ENCODE measurements around the gene MARCHF6.
A peak's percentile ranks its signal among the peaks of the same experiment; 100 is the strongest.
"Not testable (repeated sequence)": the region's sequence is repeated elsewhere in the genome, so short reads cannot be mapped to it uniquely, and the experiment has no call there.

MARCHF6 gene

GRCh38 chr5:10351199-10351905, 2.1 kb upstream of the MARCHF6 start:
- no peak for DNase-seq

- DNase-seq = no peak
These were observed 1.6 kb upstream of the MARCHF6 start for GRCh38 chr5:10351919-10352318.

DNA sequence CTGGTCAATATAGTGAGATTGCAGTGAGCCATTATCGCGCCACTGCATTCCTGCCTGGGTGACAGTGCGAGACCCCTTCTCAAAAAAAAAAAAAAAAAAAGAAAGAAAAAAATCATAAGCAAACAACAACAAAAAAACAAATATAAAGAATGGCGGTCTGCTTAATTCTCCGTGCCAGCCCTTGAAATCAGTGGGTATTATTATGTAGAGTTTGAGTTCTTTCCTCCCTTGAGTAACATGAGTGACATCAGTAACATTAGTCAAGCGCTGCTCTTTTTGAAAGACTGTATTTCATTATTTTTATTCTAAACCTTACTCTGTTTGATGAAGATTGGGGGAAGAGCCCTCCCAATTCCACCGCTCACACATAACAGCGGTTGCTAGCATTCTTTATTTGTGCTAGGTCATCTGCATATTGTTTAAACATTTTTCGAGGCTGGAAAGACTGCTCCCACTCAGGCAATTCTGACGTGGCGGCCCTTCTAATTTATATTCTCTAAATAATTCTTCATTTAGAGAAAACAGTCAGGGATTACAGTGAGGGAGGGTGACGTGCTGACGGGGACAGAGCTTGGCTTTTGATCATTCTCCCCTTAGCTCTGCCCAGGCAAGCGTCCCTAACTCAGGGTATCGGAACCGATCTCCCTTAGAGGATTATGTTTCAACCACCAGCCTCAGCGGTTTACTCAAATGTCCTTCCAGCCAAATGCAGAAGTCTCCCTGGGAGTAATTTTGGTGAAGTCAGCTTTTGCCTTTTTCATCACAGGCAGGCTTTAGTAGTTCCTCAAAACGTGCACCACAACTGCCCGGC, 860 bp upstream of the MARCHF6 start:
- no peak for DNase-seq

DNA sequence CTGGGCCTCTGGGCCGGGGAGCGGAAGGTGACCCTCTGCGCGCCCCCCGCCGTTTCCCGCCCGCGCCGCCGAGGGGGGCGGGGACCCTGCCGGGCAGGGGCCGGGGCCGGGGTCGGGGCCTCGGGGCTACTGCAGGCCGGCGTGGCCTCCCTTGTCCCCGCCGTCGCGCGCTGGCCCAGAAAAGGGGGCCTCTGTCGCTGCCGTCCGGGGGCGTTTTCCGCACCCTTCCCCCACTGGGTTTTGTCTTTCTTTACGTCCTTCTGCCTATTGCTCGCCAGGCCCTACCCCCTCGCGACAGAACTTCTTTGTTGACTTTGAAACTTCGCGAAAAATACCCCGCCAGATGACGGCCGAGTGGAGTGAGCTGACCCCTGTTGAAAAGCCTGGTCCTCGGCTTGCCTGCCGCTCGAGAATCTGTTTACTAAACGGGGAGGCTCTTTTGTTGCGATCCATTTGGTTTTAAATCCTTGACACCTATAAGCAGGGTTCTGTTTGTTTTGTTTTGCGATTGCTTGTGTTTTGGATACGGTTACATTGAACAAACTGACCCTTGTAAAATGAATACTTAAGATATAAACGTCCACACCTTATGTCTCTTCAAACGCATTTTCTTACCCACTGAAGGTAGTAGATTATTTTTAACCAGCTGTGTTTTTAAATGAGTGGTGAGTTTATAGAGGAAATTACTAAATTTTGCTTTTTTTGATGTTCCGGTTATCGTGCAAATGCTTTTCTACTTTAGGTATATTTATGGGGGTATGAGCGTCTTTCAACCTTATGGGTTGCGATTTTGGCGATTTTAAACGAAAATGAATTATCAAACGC, 765 bp downstream of the MARCHF6 start:
- peak; percentile 44 to 50 for DNase-seq

- peak in 1 of 2 donors; percentile 57 for DNase-seq
These were observed 1.8 kb downstream of the MARCHF6 start for GRCh38 chr5:10355071-10355889.

DNA sequence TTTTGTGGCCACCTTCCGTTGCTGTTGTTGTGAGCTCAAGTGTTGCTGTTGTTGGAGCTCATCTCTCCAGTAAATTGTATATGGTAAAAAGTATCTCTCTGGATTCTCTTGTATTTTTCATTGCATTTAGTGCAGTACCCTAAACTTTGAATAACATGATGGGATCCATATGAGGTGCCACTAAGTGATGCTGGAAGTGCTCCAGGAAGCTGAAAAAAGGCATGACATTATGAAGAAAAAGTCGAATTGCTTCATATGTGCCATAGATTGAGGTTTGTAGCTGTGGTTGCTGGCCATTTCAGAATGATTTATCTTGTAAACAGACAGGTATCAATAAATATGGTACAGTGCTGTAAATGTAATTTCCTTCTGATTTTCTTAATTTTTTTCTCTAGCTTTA, 5.5 kb downstream of the MARCHF6 start:
- no peak for DNase-seq

DNA sequence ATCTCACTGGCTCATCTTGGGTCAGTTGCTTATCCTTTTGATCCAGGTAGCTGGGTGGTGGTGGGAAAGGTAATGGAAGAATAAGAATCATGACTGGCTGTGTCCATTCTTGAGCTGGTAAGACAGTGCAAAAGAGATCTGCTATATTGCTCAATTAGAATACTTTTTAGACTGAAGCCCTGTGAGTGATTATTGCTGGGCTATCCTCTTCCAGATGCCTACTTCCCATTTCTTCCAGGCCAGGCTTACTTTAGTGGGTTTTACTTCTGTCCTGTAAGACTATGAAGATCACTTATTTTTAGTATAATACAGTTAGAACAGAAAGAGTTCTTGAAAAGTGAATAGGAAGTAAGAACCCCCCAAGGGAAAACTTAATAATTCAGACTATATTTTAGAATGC, 7.2 kb downstream of the MARCHF6 start:
- DNase-seq = no peak

GRCh38 chr5:10363519-10364185, 10.2 kb downstream of the MARCHF6 start:
- DNase-seq = no peak

DNA sequence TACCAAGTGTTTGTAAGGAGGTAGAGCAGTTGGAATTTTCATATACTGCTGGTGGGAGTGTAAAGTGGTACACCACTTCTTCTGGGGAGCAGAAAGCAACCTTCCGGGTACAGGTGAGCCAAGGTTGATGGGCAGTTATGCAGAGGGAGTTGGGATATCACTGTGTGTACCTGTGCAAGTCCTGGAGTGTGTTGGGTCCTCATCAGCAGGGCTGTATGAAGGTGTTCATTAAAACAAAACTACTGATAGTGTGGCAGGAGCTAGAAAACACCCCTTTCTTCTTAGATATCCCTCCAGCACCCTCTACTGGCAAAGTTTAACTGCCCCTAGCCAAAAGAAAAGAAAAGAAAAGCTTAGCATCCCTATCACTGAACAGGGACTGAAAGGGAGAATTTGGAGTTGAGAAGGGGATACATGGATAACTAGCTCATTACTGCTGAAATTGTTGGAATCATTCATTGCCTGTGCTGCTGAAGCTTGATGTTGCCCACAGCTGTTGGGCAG, 10.7 kb downstream of the MARCHF6 start:
- DNase-seq = peak in 1 of 2 donors; percentile 40

- no peak for DNase-seq
These were observed 12.3 kb downstream of the MARCHF6 start for GRCh38 chr5:10365782-10366181.

GRCh38 chr5:10366310-10367272, 13.1 kb downstream of the MARCHF6 start:
- no peak for DNase-seq

DNA sequence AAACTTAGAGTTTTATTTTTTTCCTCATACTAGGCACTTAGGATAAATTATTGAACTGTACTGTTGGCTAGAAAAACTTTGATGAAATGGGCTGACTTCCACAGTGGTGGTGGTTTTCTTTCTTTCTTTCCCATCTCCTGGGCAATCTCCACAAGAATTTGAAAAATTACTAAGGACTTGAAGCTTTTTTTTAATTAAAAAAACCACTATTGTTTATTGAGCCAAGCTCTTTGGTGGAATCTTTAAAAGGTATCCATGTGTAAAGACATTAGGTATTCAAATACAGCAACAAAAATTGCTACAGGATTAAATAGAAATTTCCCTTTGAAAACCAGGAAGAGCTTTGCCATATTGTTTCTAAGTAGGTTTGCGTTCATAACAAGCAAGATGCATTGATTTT, 14.1 kb downstream of the MARCHF6 start:
- DNase-seq = no peak

DNA sequence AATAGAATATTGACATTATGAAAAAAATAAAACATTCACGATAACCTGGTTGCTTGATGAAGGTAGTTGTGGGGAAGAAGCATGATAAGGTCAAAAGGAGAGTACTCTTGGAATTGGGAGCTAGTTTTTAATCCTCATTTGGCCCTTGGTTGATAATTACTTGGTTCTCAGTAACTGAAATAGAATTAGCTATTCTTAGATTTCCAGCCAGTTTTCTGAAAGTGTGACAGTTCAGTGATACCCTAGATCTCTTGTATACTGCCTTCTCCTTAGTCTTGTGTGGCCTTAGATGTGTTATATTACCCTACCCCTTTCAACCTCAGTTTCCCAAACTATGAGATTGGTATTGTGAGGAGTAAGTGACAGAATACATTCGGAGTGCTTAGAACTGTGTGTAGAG, 17.4 kb downstream of the MARCHF6 start:
- no peak for DNase-seq

GRCh38 chr5:10371369-10371768, 17.9 kb downstream of the MARCHF6 start:
- not testable (repeated sequence) for DNase-seq

DNA sequence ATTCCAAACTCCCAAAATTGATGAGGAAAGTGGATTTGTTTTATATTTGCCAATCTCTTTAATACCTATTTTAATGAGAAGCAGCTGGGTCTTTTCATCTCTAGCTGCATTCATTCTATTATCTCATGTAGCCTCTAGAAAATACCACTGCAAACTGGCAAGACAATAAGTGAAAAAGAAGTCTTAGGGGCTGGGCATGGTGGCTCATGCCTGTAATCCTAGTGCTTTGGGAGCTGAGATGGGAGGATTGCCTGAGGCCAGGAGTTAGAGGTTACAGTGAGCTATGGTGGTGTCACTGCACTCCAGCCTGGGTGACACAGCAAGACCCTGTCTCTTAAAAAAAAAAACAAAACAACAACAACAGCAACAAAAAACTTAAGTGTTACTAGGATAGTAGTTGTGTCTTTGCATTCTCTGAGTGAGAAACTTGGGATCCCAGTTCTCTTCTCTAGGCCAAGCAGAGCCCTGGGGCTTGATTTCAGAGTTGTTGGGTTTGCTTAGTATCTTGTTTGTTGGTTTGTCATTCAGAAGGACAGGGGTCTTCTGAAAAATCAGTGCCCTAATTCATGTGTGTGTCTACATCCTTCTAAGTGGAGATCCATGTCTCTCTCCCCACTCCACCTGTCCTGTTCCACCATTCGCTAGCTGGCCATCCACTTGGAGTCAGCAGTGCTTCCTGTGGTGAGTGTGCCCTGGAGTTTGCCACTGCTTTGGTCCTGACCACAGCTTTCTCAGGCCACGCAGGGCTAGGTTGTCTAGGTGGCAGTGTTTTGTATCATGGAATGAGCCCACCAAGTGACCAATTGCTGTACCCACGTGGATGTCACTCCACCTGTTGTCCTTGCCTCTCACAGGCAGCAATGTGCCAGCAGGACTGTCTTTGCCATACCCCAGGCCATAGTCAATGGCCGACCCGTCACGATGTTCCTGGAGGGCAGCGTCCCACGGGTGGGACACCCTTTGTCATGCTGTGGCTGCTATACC, 19.5 kb downstream of the MARCHF6 start:
- DNase-seq = no peak

DNA sequence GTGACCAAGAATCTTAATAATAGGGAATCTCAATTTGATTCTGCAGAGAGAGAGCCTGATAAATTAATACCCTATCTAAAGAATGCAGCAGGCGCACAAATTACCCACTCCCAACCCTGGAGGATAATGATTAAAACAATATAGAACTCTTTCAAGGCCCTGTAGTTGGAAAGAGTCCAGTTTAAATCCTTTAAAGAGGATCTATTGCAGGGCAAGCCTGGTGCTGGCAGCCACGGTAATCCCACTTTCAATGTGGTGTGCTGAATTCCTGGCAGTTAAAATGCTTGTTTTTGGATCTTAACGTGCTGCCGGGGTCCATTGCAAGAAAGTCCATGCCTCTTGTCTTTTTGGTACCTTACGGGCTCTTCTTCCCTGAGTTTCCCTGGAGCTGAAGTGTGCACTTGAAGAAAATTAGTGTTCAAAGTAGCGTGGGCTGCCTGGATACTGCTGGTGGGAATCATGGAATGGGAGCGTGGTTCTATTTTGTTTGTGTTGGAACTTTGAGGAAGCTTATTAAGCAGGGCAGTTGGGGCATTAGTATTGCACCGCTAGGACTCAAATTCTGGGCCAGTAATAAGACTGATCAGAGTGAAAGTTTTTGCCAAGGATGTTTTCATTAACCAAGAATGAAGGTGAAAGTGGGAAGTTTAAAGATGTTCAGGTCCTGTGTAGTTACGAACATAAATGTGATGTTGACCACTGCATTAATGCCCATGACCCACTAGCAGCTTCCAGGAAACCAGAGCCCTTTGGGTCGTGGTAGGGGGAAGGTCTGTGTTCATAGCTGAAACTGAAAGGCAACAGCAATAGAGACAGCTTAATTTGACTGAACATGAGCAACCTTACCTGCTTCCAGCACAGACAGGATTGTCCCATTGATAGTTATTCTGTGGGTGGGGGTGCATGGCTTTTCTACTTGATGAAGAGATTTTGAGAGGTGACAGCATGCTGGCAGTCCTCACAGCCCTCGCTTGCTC, 20.8 kb downstream of the MARCHF6 start:
- no peak for DNase-seq

DNA sequence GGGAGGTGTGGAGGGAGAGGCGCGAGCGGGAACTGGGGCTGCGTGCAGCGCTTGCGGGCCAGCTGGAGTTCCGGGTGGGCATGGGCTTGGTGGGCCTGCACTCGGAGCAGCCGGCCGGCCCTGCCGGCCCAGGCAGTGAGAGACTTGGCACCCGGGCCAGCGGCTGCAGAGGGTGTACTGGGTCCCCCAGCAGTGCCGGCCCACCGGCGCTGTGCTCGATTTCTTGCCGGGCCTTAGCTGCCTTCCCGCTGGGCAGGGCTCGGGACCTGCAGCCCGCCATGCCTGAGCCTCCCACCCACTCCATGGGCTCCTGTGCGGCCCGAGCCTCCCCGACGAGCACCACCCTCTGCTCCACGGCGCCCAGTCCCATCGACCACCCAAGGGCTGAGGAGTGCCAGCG, 21.7 kb downstream of the MARCHF6 start:
- DNase-seq = not testable (repeated sequence)

DNA sequence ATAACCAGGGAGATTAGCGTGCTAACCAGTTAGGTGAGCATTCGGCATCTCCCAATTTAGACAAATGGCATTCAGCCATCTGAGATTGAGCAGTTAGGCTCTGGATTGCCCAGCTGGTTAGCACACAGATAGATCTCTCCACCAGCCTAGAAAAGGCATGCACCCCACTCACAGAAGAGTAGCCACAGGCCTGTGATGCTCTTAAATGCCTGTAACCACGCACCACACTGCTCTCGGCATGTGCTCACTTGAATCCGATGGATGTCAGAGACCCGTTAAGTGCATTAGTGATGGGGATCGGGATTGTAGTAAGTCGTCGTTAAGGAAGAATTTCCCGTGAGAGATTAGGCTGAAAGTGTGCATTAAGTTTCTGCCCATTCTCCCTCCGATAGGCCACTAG, 23.0 kb downstream of the MARCHF6 start:
- no peak for DNase-seq
